HEK293T (cell line): ENCODE results near the gene HSPD1.

Source experiments
- CTCF ChIA-PET: fragments of 350-600 bp; formaldehyde crosslinking; extraction: SDS; loops from one replicate; lab custom pipeline; 2021; ENCODE audit warnings: antibody characterized with exemption, inconsistent platforms; lab: Yijun Ruan, JAX
- POLR2A ChIA-PET: fragments of 350-600 bp; formaldehyde crosslinking; extraction: SDS; loops from one replicate; lab custom pipeline; 2020; ENCODE audit warnings: antibody characterized with exemption, inconsistent platforms; lab: Yijun Ruan, JAX
- DNase-seq: peaks from one replicate; pipeline ENCODE4 v3.0.0; 2012; ENCODE audit warnings: mixed read lengths; ENCODE audit errors: extremely low spot score
- ARNT ChIP-seq: fragments of 450-650 bp; IDR thresholded peaks from 2 replicates; pipeline ENCODE4 v1.6.1; 2017; ENCODE audit warnings: mild to moderate bottlenecking
- BHLHE40 ChIP-seq: fragments of 450-650 bp; IDR thresholded peaks from 2 replicates; pipeline ENCODE4 v1.6.1; 2016; ENCODE audit warnings: mild to moderate bottlenecking, moderate library complexity, borderline replicate concordance
- CTBP1 ChIP-seq: fragments of 450-650 bp; IDR thresholded peaks from 2 replicates; pipeline ENCODE4 v1.6.1; 2016; ENCODE audit warnings: borderline replicate concordance
- ELF4 ChIP-seq: fragments of 450-650 bp; IDR thresholded peaks from 2 replicates; pipeline ENCODE4 v1.6.1; 2017; ENCODE audit warnings: antibody characterized with exemption
- FOXA1 ChIP-seq: fragments of 450-650 bp; IDR thresholded peaks from 2 replicates; pipeline ENCODE4 v1.6.1; 2016; ENCODE audit warnings: mild to moderate bottlenecking
- FOXK2 ChIP-seq: fragments of 450-650 bp; IDR thresholded peaks from 2 replicates; pipeline ENCODE4 v1.6.1; 2016; ENCODE audit warnings: mild to moderate bottlenecking
- FOXM1 ChIP-seq: fragments of 450-650 bp; IDR thresholded peaks from 2 replicates; pipeline ENCODE4 v1.6.1; 2017; ENCODE audit warnings: mild to moderate bottlenecking, borderline replicate concordance
- HDGF ChIP-seq: fragments of 450-650 bp; IDR thresholded peaks from 2 replicates; pipeline ENCODE4 v1.6.1; 2017; ENCODE audit warnings: antibody characterized with exemption, borderline replicate concordance
- L3MBTL2 ChIP-seq: fragments of 450-650 bp; conservative IDR thresholded peaks from 2 replicates; pipeline ENCODE4 v1.6.1; 2016; ENCODE audit warnings: mild to moderate bottlenecking
- LEF1 ChIP-seq: fragments of 450-650 bp; IDR thresholded peaks from 2 replicates; pipeline ENCODE4 v1.6.1; 2017; ENCODE audit warnings: mild to moderate bottlenecking, borderline replicate concordance
- NFRKB ChIP-seq: fragments of 450-650 bp; IDR thresholded peaks from 2 replicates; pipeline ENCODE4 v1.6.1; 2016; ENCODE audit warnings: mild to moderate bottlenecking, moderate library complexity
- PKNOX1 ChIP-seq: fragments of 450-650 bp; IDR thresholded peaks from 2 replicates; pipeline ENCODE4 v1.6.1; 2016
- SP1 ChIP-seq: fragments of 450-650 bp; IDR thresholded peaks from 2 replicates; pipeline ENCODE4 v1.6.1; 2017
- SUZ12 ChIP-seq: fragments of 450-650 bp; IDR thresholded peaks from 2 replicates; pipeline ENCODE4 v1.6.1; 2016; ENCODE audit warnings: mild to moderate bottlenecking
- TARDBP ChIP-seq: fragments of 450-650 bp; IDR thresholded peaks from 2 replicates; pipeline ENCODE4 v1.6.1; 2016
- ZNF384 ChIP-seq: fragments of 450-650 bp; IDR thresholded peaks from 2 replicates; pipeline ENCODE4 v1.6.1; 2016

The HSPD1 gene

GRCh38 chr2:197513915-197514314 lies 14.3 kb upstream of the HSPD1 start:
- ChIA-PET CTCF (no interaction called here), POLR2A (interaction anchor here (1.0 to 6.2 kb wide), 2 partner anchors 13 to 15 kb away, joined by 3 to 52 read pairs; partner anchors contain the start of genes HSPD1 and HSPE1)
- no peak for TF ChIP-seq L3MBTL2
- no peak for TF ChIP-seq CTBP1
- no peak for TF ChIP-seq NFRKB
- no peak for TF ChIP-seq SUZ12
- TF ChIP-seq ELF4, result no peak
- no peak for TF ChIP-seq ARNT
- no peak for TF ChIP-seq FOXA1
- no peak for TF ChIP-seq SP1
- TF ChIP-seq PKNOX1, result no peak
- no peak for TF ChIP-seq FOXM1
- no peak for TF ChIP-seq HDGF
- no peak for TF ChIP-seq BHLHE40
- TF ChIP-seq TARDBP, result no peak
- no peak for TF ChIP-seq LEF1
- no peak for TF ChIP-seq ZNF384
- TF ChIP-seq FOXK2, result no peak

GRCh38 chr2:197506658-197507057 lies 7.0 kb upstream of the HSPD1 start:
- TF ChIP-seq TARDBP (no peak), LEF1 (no peak), ZNF384 (no peak), FOXK2 (no peak), CTBP1 (no peak), L3MBTL2 (no peak), FOXM1 (no peak), SUZ12 (no peak), ARNT (no peak), BHLHE40 (no peak), NFRKB (no peak), SP1 (no peak), FOXA1 (no peak), HDGF (no peak), PKNOX1 (no peak)
- ChIA-PET POLR2A (interaction anchor here (0.9 to 2.4 kb wide), 2 partner anchors 9 kb away, joined by 3 to 12 read pairs; partner anchors contain the start of gene MOB4), CTCF (no interaction called here)
- DNase-seq, result no peak

More at GRCh38 chr2:197513915-197514314, 14.3 kb upstream of the HSPD1 start:
- DNase-seq, result no peak

GRCh38 chr2:197504512-197504911 lies 4.9 kb upstream of the HSPD1 start:
- no peak for DNase-seq
- CTCF ChIA-PET, result interaction anchor here (0.7 kb wide), 1 partner anchor 13 kb away, joined by 4 read pairs; no protein-coding TSS in a partner anchor
- POLR2A ChIA-PET, result interaction anchor here (0.6 to 2.4 kb wide), 2 partner anchors 11 to 661 kb away, joined by 4 to 12 read pairs; partner anchors contain the start of gene MOB4
- TF ChIP-seq ELF4 (no peak), ZNF384 (no peak), FOXK2 (no peak), ARNT (no peak), FOXM1 (no peak), SP1 (no peak), PKNOX1 (no peak), TARDBP (no peak), BHLHE40 (no peak), SUZ12 (no peak), NFRKB (no peak), LEF1 (no peak), FOXA1 (no peak), L3MBTL2 (no peak), CTBP1 (no peak), HDGF (no peak)

- ChIA-PET POLR2A (interaction anchor here (0.6 to 2.4 kb wide), 2 partner anchors 12 to 661 kb away, joined by 4 to 12 read pairs; partner anchors contain the start of gene MOB4), CTCF (interaction anchor here (0.7 kb wide), 1 partner anchor 13 kb away, joined by 4 read pairs; no protein-coding TSS in a partner anchor)
- no peak for TF ChIP-seq HDGF
- DNase-seq, result no peak
Measured at GRCh38 chr2:197504000-197504399, 4.4 kb upstream of the HSPD1 start.

GRCh38 chr2:197502685-197503084 lies 3.0 kb upstream of the HSPD1 start:
- CTCF ChIA-PET, result no interaction called here
- DNase-seq, result no peak
- TF ChIP-seq SUZ12 (no peak), LEF1 (no peak)
- POLR2A ChIA-PET, result interaction anchor here (3.8 kb wide), 1 partner anchor 12 kb away, joined by 52 read pairs; the partner anchor contains the start of gene MOB4

GRCh38 chr2:197502201-197502600 lies 2.6 kb upstream of the HSPD1 start:
- CTCF ChIA-PET, result interaction anchor here (0.7 kb wide), 1 partner anchor 253 kb away, joined by 3 read pairs; no protein-coding TSS in a partner anchor

More at GRCh38 chr2:197502201-197502600, 2.6 kb upstream of the HSPD1 start:
- no peak for TF ChIP-seq PKNOX1
- TF ChIP-seq SUZ12, result no peak
- TF ChIP-seq FOXA1, result no peak
- TF ChIP-seq TARDBP, result no peak
- TF ChIP-seq CTBP1, result no peak
- no peak for TF ChIP-seq ARNT
- no peak for TF ChIP-seq L3MBTL2
- no peak for TF ChIP-seq FOXK2
- no peak for TF ChIP-seq NFRKB
- TF ChIP-seq HDGF, result no peak
- TF ChIP-seq LEF1, result no peak
- POLR2A ChIA-PET, result interaction anchor here (3.8 kb wide), 1 partner anchor 12 kb away, joined by 52 read pairs; the partner anchor contains the start of gene MOB4
- no peak for DNase-seq
